Effector memory CD8-positive, alpha-beta T cell (primary cell): ENCODE results near the gene CORO2B.

Experiments used
- ATAC-seq: fragments of 150-1000 bp; cut with Tn5 transposase; replicated peaks from 2 replicates; pipeline ENCODE4 v1.10.0; 2021; ENCODE audit warnings: mild to moderate bottlenecking, moderate library complexity
- DNase-seq, 3 experiments: peaks; one replicate each; pipeline ENCODE4 v3.0.0; 2021
- H3K27ac Mint-ChIP-seq, 2 donors: one replicate each; pipeline ENCODE4 v1.8.0; 2022; ENCODE audit warnings: mild to moderate bottlenecking in 2 of 2, mixed read lengths in 2 of 2, moderate library complexity in 2 of 2
- H3K27me3 Mint-ChIP-seq, 2 donors: one replicate each; pipeline ENCODE4 v1.8.0; 2022; ENCODE audit warnings: mixed read lengths in 2 of 2
- H3K36me3 Mint-ChIP-seq: one replicate; pipeline ENCODE4 v1.8.0; 2022; ENCODE audit warnings: mild to moderate bottlenecking, moderate library complexity, mixed read lengths; ENCODE audit not compliant: insufficient read depth
- H3K4me1 Mint-ChIP-seq, 2 donors: one replicate each; pipeline ENCODE4 v1.8.0; 2022; ENCODE audit warnings: low read depth in 2 of 2, mixed read lengths in 2 of 2
- H3K4me3 Mint-ChIP-seq, 2 donors: one replicate each; pipeline ENCODE4 v1.8.0; 2022; ENCODE audit warnings: mild to moderate bottlenecking in 2 of 2, mixed read lengths in 2 of 2, moderate library complexity in 2 of 2
- H3K9me3 Mint-ChIP-seq, 2 donors: one replicate each; pipeline ENCODE4 v1.8.0; 2022; ENCODE audit warnings: mixed read lengths in 2 of 2

CORO2B gene

GRCh38 chr15:68655686-68656437 lies 77.1 kb downstream of the CORO2B start:
- no peak for ATAC-seq
- DNase-seq = no peak
- Mint-ChIP-seq H3K9me3 (no peaks in the 10 kb centered on the region), H3K27ac (no peak overlapping the region), H3K27me3 (peaks cover 0 to 40% of the 10 kb centered on the region in 2 donors), H3K36me3 (peaks cover 7% of the 10 kb centered on the region), H3K4me3 (no peak overlapping the region), H3K4me1 (no peaks in the 10 kb centered on the region)

GRCh38 chr15:68656438-68656739 lies 77.6 kb downstream of the CORO2B start:
- no peak overlapping the region for H3K27ac Mint-ChIP-seq
- H3K4me3 Mint-ChIP-seq = no peak overlapping the region
- H3K4me1 Mint-ChIP-seq = no peaks in the 10 kb centered on the region
- peaks cover 7% of the 10 kb centered on the region for H3K36me3 Mint-ChIP-seq
- no peaks in the 10 kb centered on the region for H3K9me3 Mint-ChIP-seq
- peaks cover 0 to 43% of the 10 kb centered on the region in 2 donors for H3K27me3 Mint-ChIP-seq
- DNase-seq (no peak), ATAC-seq (no peak)

- no peak overlapping the region for H3K27ac Mint-ChIP-seq
- DNase-seq = no peak
These were observed 79.4 kb downstream of the CORO2B start for GRCh38 chr15:68658151-68658550.

DNA sequence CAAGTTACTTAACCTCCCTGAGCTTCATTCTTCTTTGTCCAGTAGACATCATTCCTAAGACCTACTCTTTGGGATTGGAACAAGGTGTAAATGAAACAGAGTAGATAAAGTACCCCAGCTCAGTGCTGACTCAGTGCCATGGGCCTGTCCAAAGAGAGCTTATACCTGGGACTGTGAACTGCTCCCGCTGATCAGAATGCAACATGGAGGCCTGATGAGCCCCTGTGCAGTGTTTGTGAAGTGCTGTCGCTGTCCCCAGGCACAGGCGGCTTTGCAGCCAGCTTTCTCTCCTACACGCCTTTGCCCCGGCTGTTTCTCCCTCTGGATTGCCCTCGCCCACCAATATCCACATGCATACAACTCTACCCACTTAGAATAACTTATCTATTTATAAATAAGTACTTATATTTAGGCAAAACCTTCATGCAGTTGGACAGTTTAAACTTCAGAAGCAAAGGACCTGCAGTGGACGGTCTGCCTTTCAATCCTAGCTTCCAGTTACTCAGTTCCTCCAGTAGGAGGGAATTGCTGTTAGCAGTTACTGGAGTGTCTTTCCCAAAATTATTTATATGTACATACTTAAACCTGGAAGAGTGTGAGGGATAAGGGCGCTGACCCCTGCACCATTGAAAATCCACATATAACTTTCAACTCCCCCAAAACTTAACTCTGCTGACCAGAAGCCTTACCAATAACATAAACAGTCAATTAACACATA lies 80.0 kb downstream of the CORO2B start:
- no peak for ATAC-seq
- peaks cover 4% of the 10 kb centered on the region for H3K36me3 Mint-ChIP-seq
- no peaks in the 10 kb centered on the region for H3K9me3 Mint-ChIP-seq
- peaks cover 14 to 51% of the 10 kb centered on the region in 2 donors for H3K27me3 Mint-ChIP-seq
- DNase-seq = no peak
- no peaks in the 10 kb centered on the region for H3K4me1 Mint-ChIP-seq
- no peak overlapping the region for H3K27ac Mint-ChIP-seq
- H3K4me3 Mint-ChIP-seq = no peak overlapping the region

More at GRCh38 chr15:68658151-68658550, 79.4 kb downstream of the CORO2B start:
- no peaks in the 10 kb centered on the region for H3K4me1 Mint-ChIP-seq
- peaks cover 7 to 51% of the 10 kb centered on the region in 2 donors for H3K27me3 Mint-ChIP-seq
- no peak overlapping the region for H3K4me3 Mint-ChIP-seq
- ATAC-seq = no peak
- H3K9me3 Mint-ChIP-seq = no peaks in the 10 kb centered on the region
- peaks cover 4% of the 10 kb centered on the region for H3K36me3 Mint-ChIP-seq

DNA sequence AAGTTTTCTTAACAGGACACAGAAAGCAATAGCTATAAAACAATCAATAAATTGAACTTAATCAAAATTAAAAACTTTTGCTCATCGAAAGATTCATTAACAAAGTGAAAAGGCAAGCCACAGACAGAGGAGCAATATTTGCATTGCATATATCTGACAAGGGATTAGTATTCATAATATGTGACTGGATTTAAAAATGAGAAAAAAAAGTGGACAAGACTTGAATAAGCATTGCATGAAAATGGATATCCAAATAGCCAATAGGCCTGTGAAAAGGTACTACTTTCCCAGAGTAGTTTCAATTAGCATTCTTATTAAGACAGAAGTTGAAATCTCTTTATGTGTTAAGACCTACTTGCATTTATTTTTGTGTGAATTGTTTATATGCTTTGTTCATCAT lies 84.7 kb downstream of the CORO2B start:
- no peak overlapping the region for H3K27ac Mint-ChIP-seq
- H3K36me3 Mint-ChIP-seq = peaks cover 4% of the 10 kb centered on the region
- no peaks in the 10 kb centered on the region for H3K4me1 Mint-ChIP-seq
- H3K4me3 Mint-ChIP-seq = no peak overlapping the region
- peaks cover 42 to 57% of the 10 kb centered on the region in 2 donors for H3K27me3 Mint-ChIP-seq
- DNase-seq (no peak), ATAC-seq (no peak)
- H3K9me3 Mint-ChIP-seq = no peaks in the 10 kb centered on the region

- no peak overlapping the region for H3K4me3 Mint-ChIP-seq
- H3K9me3 Mint-ChIP-seq = no peaks in the 10 kb centered on the region
- no peaks in the 10 kb centered on the region for H3K36me3 Mint-ChIP-seq
- H3K27me3 Mint-ChIP-seq = peaks cover 50 to 62% of the 10 kb centered on the region in 2 donors
- no peak for DNase-seq
- H3K4me1 Mint-ChIP-seq = no peaks in the 10 kb centered on the region
- no peak for ATAC-seq
- H3K27ac Mint-ChIP-seq = no peak overlapping the region
These were observed 87.5 kb downstream of the CORO2B start for GRCh38 chr15:68666120-68666811.

- Mint-ChIP-seq H3K4me1 (no peaks in the 10 kb centered on the region), H3K27ac (no peak overlapping the region), H3K27me3 (peaks cover 57 to 65% of the 10 kb centered on the region in 2 donors), H3K9me3 (no peaks in the 10 kb centered on the region), H3K4me3 (no peak overlapping the region), H3K36me3 (no peaks in the 10 kb centered on the region)
- ATAC-seq (no peak), DNase-seq (no peak)
These were observed 88.1 kb downstream of the CORO2B start for GRCh38 chr15:68666812-68667450.

GRCh38 chr15:68667800-68668625 lies 89.2 kb downstream of the CORO2B start:
- Mint-ChIP-seq H3K4me1 (no peaks in the 10 kb centered on the region), H3K4me3 (no peak overlapping the region), H3K27ac (no peak overlapping the region), H3K27me3 (peaks cover 58 to 69% of the 10 kb centered on the region in 2 donors), H3K9me3 (no peaks in the 10 kb centered on the region), H3K36me3 (no peaks in the 10 kb centered on the region)
- DNase-seq (no peak), ATAC-seq (no peak)

- Mint-ChIP-seq H3K27ac (no peak overlapping the region), H3K36me3 (no peaks in the 10 kb centered on the region), H3K4me1 (peaks cover 4 to 5% of the 10 kb centered on the region in 2 donors), H3K9me3 (no peaks in the 10 kb centered on the region), H3K27me3 (peaks cover 50 to 69% of the 10 kb centered on the region in 2 donors), H3K4me3 (no peak overlapping the region)
- ATAC-seq (no peak), DNase-seq (no peak)
These were observed 90.3 kb downstream of the CORO2B start for GRCh38 chr15:68668926-68669600.

DNA sequence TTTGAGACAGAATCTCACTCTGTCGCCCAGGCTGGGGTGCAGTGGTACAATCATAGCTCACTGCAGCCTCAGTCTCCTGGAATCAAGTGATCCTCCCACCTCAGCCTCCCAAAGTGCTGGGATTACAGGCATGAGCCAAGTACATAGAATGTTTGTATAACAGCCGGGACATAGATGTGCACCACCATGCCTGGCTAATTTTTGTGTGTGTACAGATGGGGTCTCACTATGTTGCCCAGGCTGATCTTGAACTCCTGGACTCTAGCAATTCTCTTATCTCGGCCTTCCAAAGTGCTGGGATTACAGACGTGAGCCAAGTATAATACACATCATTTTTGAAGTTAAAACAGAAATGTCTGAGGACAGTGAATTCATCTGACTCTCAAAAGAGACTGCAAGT lies 93.5 kb downstream of the CORO2B start:
- Mint-ChIP-seq H3K36me3 (no peaks in the 10 kb centered on the region), H3K27me3 (peaks cover 35 to 69% of the 10 kb centered on the region in 2 donors)

DNA sequence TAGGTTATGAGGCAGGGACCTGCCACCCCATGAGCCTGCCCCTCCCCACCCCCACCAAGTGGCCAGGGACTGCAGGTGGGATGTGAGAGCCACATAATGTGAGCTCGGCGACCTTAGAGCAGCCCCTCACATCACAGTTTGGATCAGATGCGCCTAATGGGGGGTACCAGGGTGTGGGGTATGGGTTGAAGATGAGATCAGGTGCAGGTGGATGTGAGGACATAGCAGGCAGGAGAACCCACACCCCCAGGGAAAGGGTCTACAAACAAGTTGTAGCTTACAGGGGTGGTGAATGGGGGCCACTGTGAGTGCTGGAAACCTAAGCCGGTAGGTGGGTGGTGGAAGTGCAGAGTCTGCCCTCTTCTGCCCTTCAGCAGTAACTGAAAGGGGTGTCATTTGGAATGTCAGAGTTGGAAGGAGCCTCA lies 94.0 kb downstream of the CORO2B start:
- Mint-ChIP-seq H3K4me3 (no peak overlapping the region), H3K36me3 (no peaks in the 10 kb centered on the region), H3K27ac (no peak overlapping the region), H3K4me1 (peaks cover 4 to 5% of the 10 kb centered on the region in 2 donors), H3K27me3 (peaks cover 33 to 69% of the 10 kb centered on the region in 2 donors), H3K9me3 (no peaks in the 10 kb centered on the region)
- DNase-seq (no peak), ATAC-seq (no peak)

More for the DNA sequence above, 93.5 kb downstream of the CORO2B start:
- no peak for ATAC-seq
- Mint-ChIP-seq H3K4me3 (no peak overlapping the region), H3K27ac (no peak overlapping the region), H3K4me1 (peaks cover 4 to 5% of the 10 kb centered on the region in 2 donors), H3K9me3 (no peaks in the 10 kb centered on the region)
- DNase-seq = no peak

DNA sequence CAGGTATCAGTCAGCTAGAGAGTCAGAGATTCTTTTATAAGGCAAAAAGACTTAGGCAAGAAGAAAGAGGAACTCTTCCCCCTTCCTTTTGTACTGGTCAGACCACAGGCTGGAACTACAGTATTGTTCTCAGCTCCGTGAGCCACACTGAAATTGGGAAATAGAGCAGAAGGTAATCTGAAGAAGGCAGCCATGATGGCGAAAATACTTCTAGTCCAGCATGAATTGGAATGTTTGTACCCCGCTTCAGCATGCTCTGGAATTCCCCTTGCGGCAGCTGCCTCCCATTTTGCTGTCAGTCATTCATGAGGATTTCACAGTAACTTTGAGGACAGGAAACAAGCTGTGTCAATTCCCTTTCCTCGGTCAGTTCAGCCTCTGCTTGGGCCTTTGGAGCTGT lies 96.2 kb downstream of the CORO2B start:
- Mint-ChIP-seq H3K36me3 (no peaks in the 10 kb centered on the region), H3K4me1 (peaks cover 4 to 5% of the 10 kb centered on the region in 2 donors), H3K27me3 (peaks cover 26 to 76% of the 10 kb centered on the region in 2 donors), H3K9me3 (no peaks in the 10 kb centered on the region), H3K27ac (no peak overlapping the region), H3K4me3 (no peak overlapping the region)
- DNase-seq = no peak
- no peak for ATAC-seq
